Mammary epithelial cell (primary cell): ENCODE results near the gene IFT20.

Source experiments
- EZH2 ChIP-seq: IDR thresholded peaks from 2 replicates; pipeline ENCODE4 v1.6.1; 2012; ENCODE audit warnings: low read length, inconsistent platforms, borderline replicate concordance
- TF ChIP-seq, protein P1 (sequence below), 2 donors: IDR thresholded peaks in 1 of 2; conservative IDR thresholded peaks in 1 of 2; 2 replicates each; pipeline ENCODE4 v1.5.1; 2011 to 2012; ENCODE audit warnings: inconsistent platforms in 2 of 2, low read length in 2 of 2, mild to moderate bottlenecking in 2 of 2, control low read depth in 1 of 2, low read depth in 1 of 2; ENCODE audit not compliant: insufficient read depth in 1 of 2; ENCODE audit errors: extremely low read depth in 1 of 2

DNA sequence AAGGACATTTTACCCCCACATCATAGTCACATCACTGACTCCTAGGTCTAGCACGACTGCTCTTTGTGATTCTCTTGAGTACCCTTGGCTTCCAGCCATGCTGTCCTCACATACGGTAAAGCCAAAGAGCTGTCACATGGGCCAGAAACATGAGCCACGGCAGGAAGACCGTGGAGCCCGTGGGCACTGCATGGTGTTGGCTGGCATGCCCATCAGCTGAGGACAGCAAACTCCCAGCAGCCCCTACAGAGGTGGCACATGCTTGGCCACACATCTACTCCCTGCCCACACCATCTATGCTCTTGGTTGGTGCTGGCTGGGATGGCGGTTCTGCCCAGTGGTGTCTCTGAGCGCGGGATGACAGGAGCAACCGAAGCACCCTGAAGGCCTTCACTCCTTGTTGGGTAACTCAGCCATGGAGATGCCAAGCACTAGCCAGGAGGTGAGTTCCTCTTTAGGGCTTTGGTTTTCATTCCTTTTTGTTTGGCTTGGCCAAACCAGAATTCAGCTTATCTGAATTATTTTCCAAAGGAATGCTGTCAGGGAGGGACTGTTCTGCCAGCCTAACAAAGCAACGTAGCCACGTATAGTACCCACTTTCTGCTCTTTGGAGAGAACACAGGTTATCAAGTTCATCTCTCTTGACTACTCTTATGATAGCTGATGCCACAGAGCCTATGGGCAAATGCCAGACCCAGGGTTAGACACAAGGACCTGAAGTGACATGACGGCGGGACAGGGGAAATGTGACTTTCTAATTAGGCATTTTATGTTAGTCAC lies 10.3 kb upstream of the IFT20 start:
- TF ChIP-seq, protein P1, sequence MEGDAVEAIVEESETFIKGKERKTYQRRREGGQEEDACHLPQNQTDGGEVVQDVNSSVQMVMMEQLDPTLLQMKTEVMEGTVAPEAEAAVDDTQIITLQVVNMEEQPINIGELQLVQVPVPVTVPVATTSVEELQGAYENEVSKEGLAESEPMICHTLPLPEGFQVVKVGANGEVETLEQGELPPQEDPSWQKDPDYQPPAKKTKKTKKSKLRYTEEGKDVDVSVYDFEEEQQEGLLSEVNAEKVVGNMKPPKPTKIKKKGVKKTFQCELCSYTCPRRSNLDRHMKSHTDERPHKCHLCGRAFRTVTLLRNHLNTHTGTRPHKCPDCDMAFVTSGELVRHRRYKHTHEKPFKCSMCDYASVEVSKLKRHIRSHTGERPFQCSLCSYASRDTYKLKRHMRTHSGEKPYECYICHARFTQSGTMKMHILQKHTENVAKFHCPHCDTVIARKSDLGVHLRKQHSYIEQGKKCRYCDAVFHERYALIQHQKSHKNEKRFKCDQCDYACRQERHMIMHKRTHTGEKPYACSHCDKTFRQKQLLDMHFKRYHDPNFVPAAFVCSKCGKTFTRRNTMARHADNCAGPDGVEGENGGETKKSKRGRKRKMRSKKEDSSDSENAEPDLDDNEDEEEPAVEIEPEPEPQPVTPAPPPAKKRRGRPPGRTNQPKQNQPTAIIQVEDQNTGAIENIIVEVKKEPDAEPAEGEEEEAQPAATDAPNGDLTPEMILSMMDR (conservative IDR thresholded peaks at IDR 0.05 in 1 of 2, IDR thresholded peaks at IDR 0.05 in 1 of 2; ENCODE audit: extremely low read depth in 1 of 2, insufficient read depth in 1 of 2, low read depth in 1 of 2, low read length in 2 of 2) = no peak
- TF ChIP-seq EZH2 = no peak
